ENCODE measurements around the gene OTX1.

The OTX1 gene

DNA sequence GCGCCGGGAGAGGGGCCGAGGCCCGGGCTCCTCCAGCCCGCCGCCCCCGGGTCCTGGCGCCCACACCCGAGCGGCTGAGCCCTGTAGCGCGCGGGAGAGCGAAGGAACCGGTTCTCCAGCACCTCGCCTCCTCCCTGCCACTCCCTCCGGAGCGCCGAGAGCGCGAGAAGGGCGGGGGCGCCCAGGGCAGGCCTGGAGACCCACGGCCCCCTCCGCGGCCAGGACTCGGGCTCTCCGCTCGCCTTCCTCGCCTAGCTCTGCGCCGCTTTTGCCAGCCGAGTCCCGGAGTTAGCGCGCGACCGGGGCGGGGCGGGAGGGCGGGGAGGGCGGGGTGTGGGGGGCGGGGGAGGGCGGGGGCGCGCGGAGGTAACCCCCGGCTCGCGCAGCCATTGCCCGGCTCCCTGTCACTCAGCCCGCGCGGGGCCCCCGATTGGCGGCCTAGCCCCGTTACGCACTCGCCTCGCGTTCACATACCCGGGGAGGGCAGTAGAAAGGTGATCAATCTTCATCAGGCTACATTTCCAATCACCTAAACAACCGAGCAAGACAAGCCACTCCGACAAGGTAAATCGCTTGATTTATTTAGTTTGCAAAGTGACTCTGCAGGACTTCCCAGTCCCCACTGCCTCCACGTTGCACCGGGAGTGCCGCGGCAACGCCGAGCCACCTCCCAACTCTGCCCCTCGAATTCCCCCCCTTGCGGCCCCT is at the start of gene OTX1:
OTX1 (plus strand) TSS at position 497 of the 708 bp plus-strand sequence. CDS start 2,161 bp downstream, outside the sequence.
- H3K4me3 ChIP-seq (ENCODE audit: low read depth, low read length), result peak within 1 kb of the TSS; percentile 97
- TF ChIP-seq, protein P1, sequence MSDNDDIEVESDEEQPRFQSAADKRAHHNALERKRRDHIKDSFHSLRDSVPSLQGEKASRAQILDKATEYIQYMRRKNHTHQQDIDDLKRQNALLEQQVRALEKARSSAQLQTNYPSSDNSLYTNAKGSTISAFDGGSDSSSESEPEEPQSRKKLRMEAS (IDR thresholded peaks at IDR 0.05; ENCODE audit: low read depth, low read length), result no peak; the same call in 1 of the 2 replicates
- TF ChIP-seq, protein P2, sequence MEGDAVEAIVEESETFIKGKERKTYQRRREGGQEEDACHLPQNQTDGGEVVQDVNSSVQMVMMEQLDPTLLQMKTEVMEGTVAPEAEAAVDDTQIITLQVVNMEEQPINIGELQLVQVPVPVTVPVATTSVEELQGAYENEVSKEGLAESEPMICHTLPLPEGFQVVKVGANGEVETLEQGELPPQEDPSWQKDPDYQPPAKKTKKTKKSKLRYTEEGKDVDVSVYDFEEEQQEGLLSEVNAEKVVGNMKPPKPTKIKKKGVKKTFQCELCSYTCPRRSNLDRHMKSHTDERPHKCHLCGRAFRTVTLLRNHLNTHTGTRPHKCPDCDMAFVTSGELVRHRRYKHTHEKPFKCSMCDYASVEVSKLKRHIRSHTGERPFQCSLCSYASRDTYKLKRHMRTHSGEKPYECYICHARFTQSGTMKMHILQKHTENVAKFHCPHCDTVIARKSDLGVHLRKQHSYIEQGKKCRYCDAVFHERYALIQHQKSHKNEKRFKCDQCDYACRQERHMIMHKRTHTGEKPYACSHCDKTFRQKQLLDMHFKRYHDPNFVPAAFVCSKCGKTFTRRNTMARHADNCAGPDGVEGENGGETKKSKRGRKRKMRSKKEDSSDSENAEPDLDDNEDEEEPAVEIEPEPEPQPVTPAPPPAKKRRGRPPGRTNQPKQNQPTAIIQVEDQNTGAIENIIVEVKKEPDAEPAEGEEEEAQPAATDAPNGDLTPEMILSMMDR (IDR thresholded peaks at IDR 0.05; ENCODE audit: low read depth, low read length), result no peak
- TF ChIP-seq POLR2A (IDR thresholded peaks at IDR 0.05; ENCODE audit: extremely low read depth, insufficient read length) (peak; percentile 50), MYC (IDR thresholded peaks at IDR 0.05; ENCODE audit: low read depth, low read length) (peak; percentile 19; the same call in 1 of the 2 replicates)
- DNase-seq (ENCODE audit: low read depth), result peak; percentile 91

DNA sequence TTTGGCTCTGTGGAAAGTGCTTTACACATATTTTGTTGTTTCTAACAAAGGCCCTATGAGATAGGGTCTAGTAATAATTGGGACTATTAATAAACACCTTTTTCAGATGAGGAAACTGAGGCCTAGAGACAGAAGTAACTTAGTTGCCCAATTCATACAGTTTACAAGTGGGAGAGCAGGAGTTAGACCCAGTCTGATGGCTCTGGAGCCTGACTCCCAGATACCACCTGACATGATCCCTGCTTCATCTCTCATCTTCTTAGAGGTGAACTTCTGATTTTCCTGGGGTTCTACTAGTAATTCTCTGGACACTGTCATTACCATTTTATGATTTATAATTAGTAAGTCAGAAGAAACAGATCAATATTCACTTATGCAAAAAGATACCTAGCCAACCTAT is 49.1 kb upstream of the OTX1 start:
- H3K4me3 ChIP-seq (ENCODE audit: low read depth, low read length), result no peak overlapping the region
- TF ChIP-seq, protein P1 (IDR thresholded peaks at IDR 0.05; ENCODE audit: low read depth, low read length), result no peak
- no peak for DNase-seq (ENCODE audit: low read depth)

DNA sequence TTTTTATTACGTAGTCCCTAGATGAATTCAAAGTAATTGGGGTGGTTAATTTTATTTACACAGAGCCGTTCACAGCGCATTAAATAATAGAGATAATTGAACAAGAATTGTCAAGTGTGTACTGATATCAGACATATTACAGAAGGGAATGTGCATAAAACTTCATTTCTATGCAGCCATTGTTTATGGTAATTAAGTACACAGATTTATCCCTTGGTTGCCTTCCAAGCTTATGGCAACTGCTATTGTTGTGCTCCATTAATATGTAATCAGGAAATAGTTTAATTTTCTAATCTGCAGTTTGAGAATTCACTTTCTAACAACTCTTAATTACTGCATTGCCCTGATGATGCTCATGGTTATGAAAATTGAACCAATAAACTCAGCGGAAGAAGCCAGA is 47.3 kb upstream of the OTX1 start:
- DNase-seq (ENCODE audit: low read depth), result no peak
- no peak overlapping the region for H3K4me3 ChIP-seq (ENCODE audit: low read depth, low read length)
- TF ChIP-seq, protein P1 (IDR thresholded peaks at IDR 0.05; ENCODE audit: low read depth, low read length), result no peak
- TF ChIP-seq MYC (IDR thresholded peaks at IDR 0.05; ENCODE audit: low read depth, low read length) (no peak), POLR2A (IDR thresholded peaks at IDR 0.05; ENCODE audit: extremely low read depth, insufficient read length) (no peak)
- TF ChIP-seq, protein P2 (IDR thresholded peaks at IDR 0.05; ENCODE audit: low read depth, low read length), result no peak

DNA sequence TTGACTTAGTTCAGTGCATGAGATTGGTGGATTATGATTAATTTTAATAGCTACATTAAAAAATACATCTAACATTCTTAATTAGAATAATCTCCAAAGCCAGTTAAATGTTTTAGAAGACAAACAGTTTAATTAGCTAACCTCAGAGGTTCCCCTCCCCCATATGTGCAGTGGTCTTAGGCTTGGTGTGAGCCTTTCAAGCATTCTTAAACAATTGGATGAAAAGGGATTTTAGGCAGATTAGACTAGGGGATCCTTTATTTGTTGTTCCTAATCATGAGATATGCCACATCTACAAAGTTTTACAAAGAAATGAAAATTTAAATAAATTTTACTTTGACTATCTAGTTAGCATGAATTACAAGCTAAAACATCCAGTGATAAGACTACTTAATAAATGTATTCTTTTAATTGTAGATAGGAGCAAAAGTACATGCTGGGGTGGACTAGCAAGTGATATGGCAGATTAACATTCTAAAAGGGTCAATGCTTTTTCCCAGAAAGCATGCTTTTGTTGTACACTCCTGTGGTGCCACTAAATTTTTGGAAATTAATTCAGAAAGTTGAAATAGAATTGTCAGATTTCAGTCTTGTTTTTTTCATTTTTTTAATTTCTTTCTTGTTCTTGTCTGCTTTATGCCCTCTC is 42.7 kb upstream of the OTX1 start:
- no peak for DNase-seq (ENCODE audit: low read depth)
- H3K4me3 ChIP-seq (ENCODE audit: low read depth, low read length), result no peak overlapping the region
- no peak for TF ChIP-seq POLR2A (IDR thresholded peaks at IDR 0.05; ENCODE audit: extremely low read depth, insufficient read length)
- TF ChIP-seq, protein P2 (IDR thresholded peaks at IDR 0.05; ENCODE audit: low read depth, low read length), result no peak
- no peak for TF ChIP-seq MYC (IDR thresholded peaks at IDR 0.05; ENCODE audit: low read depth, low read length)
- TF ChIP-seq, protein P1 (IDR thresholded peaks at IDR 0.05; ENCODE audit: low read depth, low read length), result no peak

DNA sequence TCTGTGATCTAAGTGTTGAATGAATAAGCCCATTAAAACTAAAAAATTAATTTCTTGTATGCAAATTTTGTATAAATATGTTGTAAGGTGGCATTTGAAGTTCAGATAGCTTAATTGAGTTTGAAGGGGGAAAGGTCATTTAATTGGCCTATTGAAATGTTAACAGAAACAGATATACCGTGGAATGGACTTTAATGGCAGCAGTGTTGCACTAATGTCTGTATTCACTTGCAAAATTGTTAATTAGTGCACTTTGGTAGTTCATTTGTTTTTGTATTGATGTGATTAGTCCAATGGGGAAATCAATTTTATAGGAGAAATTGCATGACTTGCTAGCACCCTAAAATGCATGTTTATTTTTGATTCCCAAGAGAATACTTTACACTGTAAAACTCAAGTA is 41.8 kb upstream of the OTX1 start:
- DNase-seq (ENCODE audit: low read depth), result no peak
- TF ChIP-seq MYC (IDR thresholded peaks at IDR 0.05; ENCODE audit: low read depth, low read length), result no peak
- TF ChIP-seq POLR2A (IDR thresholded peaks at IDR 0.05; ENCODE audit: extremely low read depth, insufficient read length), result no peak
- TF ChIP-seq, protein P2 (IDR thresholded peaks at IDR 0.05; ENCODE audit: low read depth, low read length), result no peak
- TF ChIP-seq, protein P1 (IDR thresholded peaks at IDR 0.05; ENCODE audit: low read depth, low read length), result no peak
- H3K4me3 ChIP-seq (ENCODE audit: low read depth, low read length), result no peak overlapping the region

DNA sequence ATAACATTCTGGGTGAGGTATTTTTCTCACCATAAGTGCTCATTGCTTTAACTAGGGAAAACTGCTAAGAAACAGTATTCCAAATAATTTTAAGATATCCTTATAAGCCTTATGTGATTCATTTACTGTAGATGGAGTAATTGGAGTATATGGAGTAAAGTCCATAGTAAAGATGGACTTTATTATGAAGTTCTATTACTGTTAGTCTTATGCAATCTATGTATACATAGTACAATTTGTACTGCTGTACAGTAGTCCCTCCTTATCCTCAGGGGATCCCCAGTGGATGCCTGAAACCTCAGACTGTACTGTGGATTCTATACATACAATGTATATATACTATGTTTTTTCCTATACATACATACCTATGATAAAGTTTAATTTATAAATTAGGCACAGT is 41.1 kb upstream of the OTX1 start:
- H3K4me3 ChIP-seq (ENCODE audit: low read depth, low read length), result no peak overlapping the region
- TF ChIP-seq, protein P2 (IDR thresholded peaks at IDR 0.05; ENCODE audit: low read depth, low read length), result no peak
- no peak for TF ChIP-seq MYC (IDR thresholded peaks at IDR 0.05; ENCODE audit: low read depth, low read length)
- TF ChIP-seq POLR2A (IDR thresholded peaks at IDR 0.05; ENCODE audit: extremely low read depth, insufficient read length), result no peak
- TF ChIP-seq, protein P1 (IDR thresholded peaks at IDR 0.05; ENCODE audit: low read depth, low read length), result no peak
- no peak for DNase-seq (ENCODE audit: low read depth)
